H1 (cell line): ENCODE results near the gene GAST. TPM values are rescaled to one million over a fixed set of nuclear protein-coding genes. Genes with fewer than 3 reads are reported as not detected.

Experiments used
- ASH2L ChIP-seq: fragments of 200-600, 300-600 bp; sonication (generic); IDR thresholded peaks from one replicate; pipeline ENCODE4 v1.7.1; 2017; ENCODE audit warnings: low read length
- BACH1 ChIP-seq: IDR thresholded peaks from 2 replicates; pipeline ENCODE4 v1.6.1; 2012; ENCODE audit warnings: low read length, improper control_type of control experiment
- BCL11A ChIP-seq, 2 experiments: IDR thresholded peaks; one replicate each; pipeline ENCODE4 v1.6.1; 2011; ENCODE audit warnings: low read depth in 2 of 2, low read length in 2 of 2, mild to moderate bottlenecking in 2 of 2
- CREB1 ChIP-seq: IDR thresholded peaks from 2 replicates; pipeline ENCODE4 v1.6.1; 2012; ENCODE audit warnings: inconsistent platforms
- EZH2 ChIP-seq: fragments of 200-600 bp; sonication (generic); IDR thresholded peaks from 2 replicates; pipeline ENCODE4 v1.7.1; 2012; ENCODE audit warnings: low read depth, mild to moderate bottlenecking, moderate library complexity, low read length, inconsistent platforms; ENCODE audit not compliant: severe bottlenecking
- FOSL1 ChIP-seq: IDR thresholded peaks from 2 replicates; pipeline ENCODE4 v1.6.1; 2011; ENCODE audit warnings: mild to moderate bottlenecking, low read depth, low read length, moderate library complexity; ENCODE audit not compliant: insufficient read depth
- POLR2AphosphoS5 ChIP-seq: IDR thresholded peaks from 2 replicates; pipeline ENCODE4 v1.6.1; 2011; ENCODE audit warnings: low read depth, low read length
- TAF7 ChIP-seq: optimal IDR thresholded peaks from 2 replicates; pipeline ENCODE3; 2011; ENCODE audit warnings: low read depth, mild to moderate bottlenecking, inconsistent platforms, low read length, moderate library complexity, borderline replicate concordance
- polyA plus RNA-seq, 7 experiments: library from polyadenylated mRNA; depleted of rRNA in 3 of 7; stranded (reverse) in 5 of 7; unstranded in 2 of 7; fragments of >200 nt in 5 of 7; fragments of 200-250 nt in 2 of 7; gene quantifications; 1 replicate in 5 of 7; 2 replicates in 1 of 7; 4 replicates in 1 of 7; pipeline versions ENCODE4 v1.2.1 to v1.2.3, GENCODE V29; 2011 to 2013; ENCODE audit warnings: missing spikeins in 2 of 7, mixed read lengths in 2 of 7
- total RNA-seq: library from RNA; stranded (reverse); fragmentation: NEBNext Ultra II Directional; extraction: Animal tissue kit (Norgen Biotek cat#: 25700); gene quantifications from 2 replicates; pipeline ENCODE4 v1.2.1, GENCODE V29; 2021
- TF ChIP-seq, protein P1 (sequence below): fragments of 300-600 bp; sonication (generic); IDR thresholded peaks from 2 replicates; pipeline ENCODE4 v1.7.1; 2012; ENCODE audit warnings: low read length, moderate library complexity, mild to moderate bottlenecking, inconsistent platforms; ENCODE audit not compliant: insufficient replicate concordance
- TF ChIP-seq, protein P2 (sequence below), 3 experiments: IDR thresholded peaks; 1 replicate in 2 of 3; 2 replicates in 1 of 3; pipeline versions ENCODE4 v1.5.1 to v1.6.1; 2011; ENCODE audit warnings: low read length in 3 of 3, mild to moderate bottlenecking in 3 of 3, inconsistent platforms in 2 of 3, low read depth in 1 of 3, moderate library complexity in 1 of 3; ENCODE audit not compliant: insufficient read depth in 1 of 3; ENCODE audit errors: control extremely low read depth in 1 of 3

The GAST gene
- total and polyA plus RNA-seq, 2 of the 8 experiments (the other 6 are each of a cell fraction or from before 2014, with no cell fraction given): not detected

DNA sequence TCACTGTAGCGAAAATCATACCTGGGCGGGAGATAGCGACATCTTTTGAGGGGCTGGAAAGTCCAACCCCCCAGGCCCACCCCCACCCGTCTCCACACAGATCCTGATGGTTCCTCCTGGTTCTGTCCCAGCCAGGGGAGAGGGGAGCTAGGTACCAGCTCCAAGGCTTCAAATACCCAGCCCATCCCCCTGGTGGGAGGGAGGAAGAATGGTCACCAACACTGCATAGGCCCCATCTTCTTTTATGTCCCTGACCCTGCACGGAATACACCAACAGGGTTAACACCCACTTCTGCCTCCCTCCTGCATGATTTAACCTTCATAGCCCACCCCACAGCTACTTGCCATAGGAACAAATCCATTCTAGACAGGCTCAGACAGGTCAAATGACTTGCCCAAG, 13.0 kb downstream of the GAST start (continued):
- TF ChIP-seq, protein P1, sequence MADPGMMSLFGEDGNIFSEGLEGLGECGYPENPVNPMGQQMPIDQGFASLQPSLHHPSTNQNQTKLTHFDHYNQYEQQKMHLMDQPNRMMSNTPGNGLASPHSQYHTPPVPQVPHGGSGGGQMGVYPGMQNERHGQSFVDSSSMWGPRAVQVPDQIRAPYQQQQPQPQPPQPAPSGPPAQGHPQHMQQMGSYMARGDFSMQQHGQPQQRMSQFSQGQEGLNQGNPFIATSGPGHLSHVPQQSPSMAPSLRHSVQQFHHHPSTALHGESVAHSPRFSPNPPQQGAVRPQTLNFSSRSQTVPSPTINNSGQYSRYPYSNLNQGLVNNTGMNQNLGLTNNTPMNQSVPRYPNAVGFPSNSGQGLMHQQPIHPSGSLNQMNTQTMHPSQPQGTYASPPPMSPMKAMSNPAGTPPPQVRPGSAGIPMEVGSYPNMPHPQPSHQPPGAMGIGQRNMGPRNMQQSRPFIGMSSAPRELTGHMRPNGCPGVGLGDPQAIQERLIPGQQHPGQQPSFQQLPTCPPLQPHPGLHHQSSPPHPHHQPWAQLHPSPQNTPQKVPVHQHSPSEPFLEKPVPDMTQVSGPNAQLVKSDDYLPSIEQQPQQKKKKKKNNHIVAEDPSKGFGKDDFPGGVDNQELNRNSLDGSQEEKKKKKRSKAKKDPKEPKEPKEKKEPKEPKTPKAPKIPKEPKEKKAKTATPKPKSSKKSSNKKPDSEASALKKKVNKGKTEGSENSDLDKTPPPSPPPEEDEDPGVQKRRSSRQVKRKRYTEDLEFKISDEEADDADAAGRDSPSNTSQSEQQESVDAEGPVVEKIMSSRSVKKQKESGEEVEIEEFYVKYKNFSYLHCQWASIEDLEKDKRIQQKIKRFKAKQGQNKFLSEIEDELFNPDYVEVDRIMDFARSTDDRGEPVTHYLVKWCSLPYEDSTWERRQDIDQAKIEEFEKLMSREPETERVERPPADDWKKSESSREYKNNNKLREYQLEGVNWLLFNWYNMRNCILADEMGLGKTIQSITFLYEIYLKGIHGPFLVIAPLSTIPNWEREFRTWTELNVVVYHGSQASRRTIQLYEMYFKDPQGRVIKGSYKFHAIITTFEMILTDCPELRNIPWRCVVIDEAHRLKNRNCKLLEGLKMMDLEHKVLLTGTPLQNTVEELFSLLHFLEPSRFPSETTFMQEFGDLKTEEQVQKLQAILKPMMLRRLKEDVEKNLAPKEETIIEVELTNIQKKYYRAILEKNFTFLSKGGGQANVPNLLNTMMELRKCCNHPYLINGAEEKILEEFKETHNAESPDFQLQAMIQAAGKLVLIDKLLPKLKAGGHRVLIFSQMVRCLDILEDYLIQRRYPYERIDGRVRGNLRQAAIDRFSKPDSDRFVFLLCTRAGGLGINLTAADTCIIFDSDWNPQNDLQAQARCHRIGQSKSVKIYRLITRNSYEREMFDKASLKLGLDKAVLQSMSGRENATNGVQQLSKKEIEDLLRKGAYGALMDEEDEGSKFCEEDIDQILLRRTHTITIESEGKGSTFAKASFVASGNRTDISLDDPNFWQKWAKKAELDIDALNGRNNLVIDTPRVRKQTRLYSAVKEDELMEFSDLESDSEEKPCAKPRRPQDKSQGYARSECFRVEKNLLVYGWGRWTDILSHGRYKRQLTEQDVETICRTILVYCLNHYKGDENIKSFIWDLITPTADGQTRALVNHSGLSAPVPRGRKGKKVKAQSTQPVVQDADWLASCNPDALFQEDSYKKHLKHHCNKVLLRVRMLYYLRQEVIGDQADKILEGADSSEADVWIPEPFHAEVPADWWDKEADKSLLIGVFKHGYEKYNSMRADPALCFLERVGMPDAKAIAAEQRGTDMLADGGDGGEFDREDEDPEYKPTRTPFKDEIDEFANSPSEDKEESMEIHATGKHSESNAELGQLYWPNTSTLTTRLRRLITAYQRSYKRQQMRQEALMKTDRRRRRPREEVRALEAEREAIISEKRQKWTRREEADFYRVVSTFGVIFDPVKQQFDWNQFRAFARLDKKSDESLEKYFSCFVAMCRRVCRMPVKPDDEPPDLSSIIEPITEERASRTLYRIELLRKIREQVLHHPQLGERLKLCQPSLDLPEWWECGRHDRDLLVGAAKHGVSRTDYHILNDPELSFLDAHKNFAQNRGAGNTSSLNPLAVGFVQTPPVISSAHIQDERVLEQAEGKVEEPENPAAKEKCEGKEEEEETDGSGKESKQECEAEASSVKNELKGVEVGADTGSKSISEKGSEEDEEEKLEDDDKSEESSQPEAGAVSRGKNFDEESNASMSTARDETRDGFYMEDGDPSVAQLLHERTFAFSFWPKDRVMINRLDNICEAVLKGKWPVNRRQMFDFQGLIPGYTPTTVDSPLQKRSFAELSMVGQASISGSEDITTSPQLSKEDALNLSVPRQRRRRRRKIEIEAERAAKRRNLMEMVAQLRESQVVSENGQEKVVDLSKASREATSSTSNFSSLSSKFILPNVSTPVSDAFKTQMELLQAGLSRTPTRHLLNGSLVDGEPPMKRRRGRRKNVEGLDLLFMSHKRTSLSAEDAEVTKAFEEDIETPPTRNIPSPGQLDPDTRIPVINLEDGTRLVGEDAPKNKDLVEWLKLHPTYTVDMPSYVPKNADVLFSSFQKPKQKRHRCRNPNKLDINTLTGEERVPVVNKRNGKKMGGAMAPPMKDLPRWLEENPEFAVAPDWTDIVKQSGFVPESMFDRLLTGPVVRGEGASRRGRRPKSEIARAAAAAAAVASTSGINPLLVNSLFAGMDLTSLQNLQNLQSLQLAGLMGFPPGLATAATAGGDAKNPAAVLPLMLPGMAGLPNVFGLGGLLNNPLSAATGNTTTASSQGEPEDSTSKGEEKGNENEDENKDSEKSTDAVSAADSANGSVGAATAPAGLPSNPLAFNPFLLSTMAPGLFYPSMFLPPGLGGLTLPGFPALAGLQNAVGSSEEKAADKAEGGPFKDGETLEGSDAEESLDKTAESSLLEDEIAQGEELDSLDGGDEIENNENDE: no peak
- no peak for TF ChIP-seq EZH2
- no peak for TF ChIP-seq TAF7
- TF ChIP-seq POLR2AphosphoS5: no peak
- TF ChIP-seq FOSL1: no peak
- no peak for TF ChIP-seq CREB1
- TF ChIP-seq BCL11A (IDR thresholded peaks at IDR 0.05; ENCODE audit: low read depth in 2 of 2, low read length in 2 of 2): no peak
- no peak for TF ChIP-seq BACH1
- TF ChIP-seq, protein P2, sequence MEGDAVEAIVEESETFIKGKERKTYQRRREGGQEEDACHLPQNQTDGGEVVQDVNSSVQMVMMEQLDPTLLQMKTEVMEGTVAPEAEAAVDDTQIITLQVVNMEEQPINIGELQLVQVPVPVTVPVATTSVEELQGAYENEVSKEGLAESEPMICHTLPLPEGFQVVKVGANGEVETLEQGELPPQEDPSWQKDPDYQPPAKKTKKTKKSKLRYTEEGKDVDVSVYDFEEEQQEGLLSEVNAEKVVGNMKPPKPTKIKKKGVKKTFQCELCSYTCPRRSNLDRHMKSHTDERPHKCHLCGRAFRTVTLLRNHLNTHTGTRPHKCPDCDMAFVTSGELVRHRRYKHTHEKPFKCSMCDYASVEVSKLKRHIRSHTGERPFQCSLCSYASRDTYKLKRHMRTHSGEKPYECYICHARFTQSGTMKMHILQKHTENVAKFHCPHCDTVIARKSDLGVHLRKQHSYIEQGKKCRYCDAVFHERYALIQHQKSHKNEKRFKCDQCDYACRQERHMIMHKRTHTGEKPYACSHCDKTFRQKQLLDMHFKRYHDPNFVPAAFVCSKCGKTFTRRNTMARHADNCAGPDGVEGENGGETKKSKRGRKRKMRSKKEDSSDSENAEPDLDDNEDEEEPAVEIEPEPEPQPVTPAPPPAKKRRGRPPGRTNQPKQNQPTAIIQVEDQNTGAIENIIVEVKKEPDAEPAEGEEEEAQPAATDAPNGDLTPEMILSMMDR (IDR thresholded peaks at IDR 0.05; ENCODE audit: control extremely low read depth in 1 of 3, insufficient read depth in 1 of 3, low read depth in 1 of 3, low read length in 3 of 3): no peak
- no peak for TF ChIP-seq ASH2L
